Panc1 (cell line): ENCODE data around the gene CBARP.

ENCODE experiments used
- POLR2AphosphoS5 ChIP-seq: IDR thresholded peaks from 2 replicates; pipeline ENCODE4 v1.6.1; 2012; ENCODE audit warnings: mild to moderate bottlenecking, low read depth, low read length, moderate library complexity
- REST ChIP-seq, 2 experiments: IDR thresholded peaks; 2 replicates each; pipeline ENCODE4 v1.6.1; 2011 to 2012; ENCODE audit warnings: low read depth in 2 of 2, control low read depth in 1 of 2, low read length in 1 of 2, mild to moderate bottlenecking in 1 of 2, moderate library complexity in 1 of 2; ENCODE audit not compliant: insufficient read depth in 1 of 2
- SIN3A ChIP-seq: IDR thresholded peaks from 2 replicates; pipeline ENCODE4 v1.6.1; 2012; ENCODE audit warnings: low read depth, mild to moderate bottlenecking, low read length, moderate library complexity, borderline replicate concordance; ENCODE audit not compliant: insufficient read depth
- TF ChIP-seq, protein P1 (sequence below): fragments of 450-650 bp; IDR thresholded peaks from 2 replicates; pipeline ENCODE4 v1.5.1; 2017; ENCODE audit warnings: mild to moderate bottlenecking

- TF ChIP-seq, protein P1, sequence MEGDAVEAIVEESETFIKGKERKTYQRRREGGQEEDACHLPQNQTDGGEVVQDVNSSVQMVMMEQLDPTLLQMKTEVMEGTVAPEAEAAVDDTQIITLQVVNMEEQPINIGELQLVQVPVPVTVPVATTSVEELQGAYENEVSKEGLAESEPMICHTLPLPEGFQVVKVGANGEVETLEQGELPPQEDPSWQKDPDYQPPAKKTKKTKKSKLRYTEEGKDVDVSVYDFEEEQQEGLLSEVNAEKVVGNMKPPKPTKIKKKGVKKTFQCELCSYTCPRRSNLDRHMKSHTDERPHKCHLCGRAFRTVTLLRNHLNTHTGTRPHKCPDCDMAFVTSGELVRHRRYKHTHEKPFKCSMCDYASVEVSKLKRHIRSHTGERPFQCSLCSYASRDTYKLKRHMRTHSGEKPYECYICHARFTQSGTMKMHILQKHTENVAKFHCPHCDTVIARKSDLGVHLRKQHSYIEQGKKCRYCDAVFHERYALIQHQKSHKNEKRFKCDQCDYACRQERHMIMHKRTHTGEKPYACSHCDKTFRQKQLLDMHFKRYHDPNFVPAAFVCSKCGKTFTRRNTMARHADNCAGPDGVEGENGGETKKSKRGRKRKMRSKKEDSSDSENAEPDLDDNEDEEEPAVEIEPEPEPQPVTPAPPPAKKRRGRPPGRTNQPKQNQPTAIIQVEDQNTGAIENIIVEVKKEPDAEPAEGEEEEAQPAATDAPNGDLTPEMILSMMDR = no peak
- TF ChIP-seq POLR2AphosphoS5 (no peak), REST (IDR thresholded peaks at IDR 0.05; ENCODE audit: insufficient read depth in 1 of 2, low read depth in 2 of 2, low read length in 1 of 2) (no peak), SIN3A (no peak)
Observed at GRCh38 chr19:1233115-1233667, 4.6 kb downstream of the CBARP start.
